GM13976 (cell line): ENCODE results near the gene BMP7.
"Not testable (repeated sequence)": the region's sequence is repeated elsewhere in the genome, so short reads cannot be mapped to it uniquely, and the experiment has no call there.

Source experiments
- DNase-seq: peaks from one replicate; pipeline ENCODE4 v3.0.0; 2012; ENCODE audit warnings: low spot score
- in situ Hi-C: fragments of 300-500 bp; cut with MboI; formaldehyde crosslinking; loops from one replicate; pipeline ENCODE4 v1.12.0; 2022; ENCODE audit warnings: low sequenced_read_pairs, mixed read lengths, inconsistent platforms; ENCODE audit not compliant: unreplicated experiment
- TF ChIP-seq, protein P1 (sequence below): IDR thresholded peaks from 2 replicates; pipeline ENCODE4 v1.5.1; 2012; ENCODE audit warnings: borderline replicate concordance, mild to moderate bottlenecking; ENCODE audit not compliant: insufficient read depth; ENCODE audit errors: extremely low read depth, missing control alignments, control extremely low read depth

The BMP7 gene

DNA sequence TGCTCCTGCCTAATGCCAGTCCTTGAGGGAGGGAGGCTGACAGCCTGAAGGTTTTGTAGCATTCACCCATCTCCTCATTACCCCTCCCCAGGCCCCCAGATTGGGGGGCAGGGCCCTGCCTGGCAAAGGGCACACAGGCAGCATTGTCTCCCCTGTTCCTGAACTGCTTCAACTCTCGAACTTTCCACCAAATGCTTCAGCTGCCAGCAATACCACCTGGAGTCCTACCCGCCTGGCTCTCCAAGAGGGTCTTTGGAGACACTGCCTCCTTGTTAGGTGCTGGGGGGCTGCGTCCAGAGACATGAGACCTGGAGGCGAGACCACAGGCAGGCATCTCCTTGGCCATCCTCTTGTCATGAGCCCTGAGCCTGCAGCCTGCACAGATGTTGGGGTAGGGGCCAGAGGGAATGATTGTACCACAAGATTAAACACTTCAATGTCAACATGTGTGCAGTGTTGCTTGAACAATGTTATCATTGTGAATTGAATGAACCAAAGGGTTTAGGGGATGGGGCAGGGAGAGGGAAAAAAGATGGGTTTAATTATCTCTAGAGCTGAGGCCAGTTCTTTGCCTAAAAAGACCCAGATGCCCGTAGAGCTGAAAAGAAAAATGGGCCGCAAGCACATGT is 25.0 kb downstream of the BMP7 start:
- in situ Hi-C loops: no loop called here
- no peak for DNase-seq
- TF ChIP-seq, protein P1, sequence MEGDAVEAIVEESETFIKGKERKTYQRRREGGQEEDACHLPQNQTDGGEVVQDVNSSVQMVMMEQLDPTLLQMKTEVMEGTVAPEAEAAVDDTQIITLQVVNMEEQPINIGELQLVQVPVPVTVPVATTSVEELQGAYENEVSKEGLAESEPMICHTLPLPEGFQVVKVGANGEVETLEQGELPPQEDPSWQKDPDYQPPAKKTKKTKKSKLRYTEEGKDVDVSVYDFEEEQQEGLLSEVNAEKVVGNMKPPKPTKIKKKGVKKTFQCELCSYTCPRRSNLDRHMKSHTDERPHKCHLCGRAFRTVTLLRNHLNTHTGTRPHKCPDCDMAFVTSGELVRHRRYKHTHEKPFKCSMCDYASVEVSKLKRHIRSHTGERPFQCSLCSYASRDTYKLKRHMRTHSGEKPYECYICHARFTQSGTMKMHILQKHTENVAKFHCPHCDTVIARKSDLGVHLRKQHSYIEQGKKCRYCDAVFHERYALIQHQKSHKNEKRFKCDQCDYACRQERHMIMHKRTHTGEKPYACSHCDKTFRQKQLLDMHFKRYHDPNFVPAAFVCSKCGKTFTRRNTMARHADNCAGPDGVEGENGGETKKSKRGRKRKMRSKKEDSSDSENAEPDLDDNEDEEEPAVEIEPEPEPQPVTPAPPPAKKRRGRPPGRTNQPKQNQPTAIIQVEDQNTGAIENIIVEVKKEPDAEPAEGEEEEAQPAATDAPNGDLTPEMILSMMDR: no peak

DNA sequence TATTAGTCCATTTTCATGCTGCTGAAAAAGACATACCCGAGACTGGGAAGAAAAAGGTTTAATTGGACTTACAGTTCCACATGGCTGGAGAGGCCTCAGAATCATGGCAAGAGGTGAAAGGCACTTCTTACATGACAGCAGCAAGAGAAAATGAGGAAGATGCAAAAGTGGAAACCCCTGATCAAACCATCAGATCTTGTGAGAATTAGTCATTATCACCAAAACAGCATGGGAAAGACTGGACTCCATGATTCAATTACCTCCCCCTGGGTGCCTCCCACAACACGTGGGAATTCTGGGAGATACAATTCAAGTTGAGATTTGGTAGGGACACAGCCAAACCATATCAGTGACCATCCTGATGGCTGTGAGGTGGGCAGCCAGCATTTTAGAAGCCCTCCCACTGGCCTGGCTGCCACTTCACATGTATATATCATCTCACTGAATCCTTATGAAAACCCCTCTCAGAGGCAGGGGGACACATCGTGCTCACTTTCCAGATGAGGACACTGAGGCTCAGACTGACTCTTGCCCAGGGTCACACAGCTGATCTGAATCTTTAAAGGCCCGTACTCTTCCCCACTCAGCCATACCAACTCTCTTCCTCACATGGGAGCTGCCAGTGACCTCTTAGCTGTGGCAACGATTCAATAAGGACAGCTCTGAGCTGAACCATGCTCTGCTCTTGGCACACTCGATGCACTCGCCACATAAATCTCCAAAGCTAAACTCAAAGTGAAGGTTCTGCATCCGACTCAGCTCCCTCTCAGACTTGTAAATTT is 25.7 kb downstream of the BMP7 start:
- TF ChIP-seq, protein P1: no peak
- in situ Hi-C loops: no loop called here
- no peak for DNase-seq

DNA sequence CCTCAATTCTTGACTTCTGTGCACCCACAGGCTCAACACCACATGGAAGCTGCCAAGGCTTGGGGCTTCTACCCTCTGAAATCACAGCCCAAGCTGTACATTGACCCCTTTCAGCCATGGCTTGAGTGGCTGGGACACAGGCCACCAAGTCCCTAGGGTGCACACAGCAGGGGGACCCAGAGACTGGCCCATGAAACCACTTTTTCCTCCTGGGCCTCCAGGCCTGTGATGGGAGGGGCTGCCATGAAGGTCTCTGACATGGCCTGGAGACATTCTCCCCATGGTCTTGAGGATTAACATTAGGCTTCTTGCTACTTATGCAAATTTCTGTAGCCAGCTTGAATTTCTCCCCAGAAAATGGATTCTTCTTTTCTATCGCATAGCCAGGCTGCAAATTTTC is 26.7 kb downstream of the BMP7 start:
- in situ Hi-C loops: not testable (repeated sequence)

DNA sequence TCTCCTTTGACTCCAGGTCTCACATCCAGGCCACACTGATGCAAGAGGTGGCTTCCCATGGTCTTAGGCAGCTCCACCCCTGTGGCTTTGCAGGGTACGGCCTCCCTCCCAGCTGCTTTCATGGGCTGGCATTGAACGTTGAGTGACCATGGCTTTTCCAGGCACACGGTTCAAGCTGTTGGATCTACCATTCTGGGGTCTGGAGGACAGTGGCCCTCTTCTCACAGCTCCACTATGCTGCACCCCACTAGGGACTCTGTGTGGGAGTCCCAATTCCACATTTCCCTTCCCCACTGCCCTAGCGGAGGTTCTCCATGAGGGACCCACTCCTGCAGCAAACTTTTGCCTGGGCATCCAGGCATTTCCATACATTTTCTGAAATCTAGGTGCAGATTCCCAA is 27.1 kb downstream of the BMP7 start:
- in situ Hi-C loops, DNase-seq: not testable (repeated sequence)

More for the DNA sequence above, 26.7 kb downstream of the BMP7 start:
- DNase-seq: not testable (repeated sequence)

DNA sequence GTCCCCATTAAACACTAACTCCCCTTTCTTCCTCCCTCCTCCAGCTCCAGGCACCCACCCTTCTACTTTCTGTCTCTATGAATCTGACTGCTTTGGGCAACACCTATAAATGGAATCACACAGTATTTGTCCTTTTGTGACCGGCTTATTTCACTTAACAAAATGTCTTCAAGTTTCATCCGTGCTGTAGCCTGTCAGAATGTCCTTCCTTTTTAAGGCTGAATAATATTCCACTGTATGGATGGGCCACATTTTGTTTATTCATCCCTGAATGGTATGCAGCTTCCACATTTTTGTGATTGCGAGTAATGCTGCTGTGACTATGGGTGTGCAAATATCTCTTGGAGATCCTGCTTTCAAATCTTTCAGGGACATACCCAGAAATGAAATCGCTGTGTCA is 28.4 kb downstream of the BMP7 start:
- DNase-seq: no peak
- in situ Hi-C loops: no loop called here

DNA sequence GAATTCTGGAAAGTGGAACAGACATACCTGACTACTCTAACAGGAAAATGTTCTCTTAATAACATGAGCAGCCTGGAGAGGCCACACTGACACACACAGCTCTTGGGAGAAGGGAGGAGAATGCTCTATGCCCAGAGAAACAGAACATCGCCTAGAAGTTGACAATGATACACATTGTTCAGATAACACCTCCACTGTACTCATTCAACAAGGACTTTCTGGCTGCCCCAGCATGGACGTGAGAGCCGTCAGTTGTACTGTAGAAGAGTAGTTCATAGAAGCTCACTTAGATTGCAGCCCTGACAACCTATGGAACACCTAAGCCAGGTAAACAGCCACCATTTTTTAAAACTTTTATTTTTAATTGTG is 28.9 kb downstream of the BMP7 start:
- DNase-seq: no peak
- TF ChIP-seq, protein P1: no peak
- in situ Hi-C loops: no loop called here

More for the DNA sequence above, 28.4 kb downstream of the BMP7 start:
- TF ChIP-seq, protein P1: no peak

DNA sequence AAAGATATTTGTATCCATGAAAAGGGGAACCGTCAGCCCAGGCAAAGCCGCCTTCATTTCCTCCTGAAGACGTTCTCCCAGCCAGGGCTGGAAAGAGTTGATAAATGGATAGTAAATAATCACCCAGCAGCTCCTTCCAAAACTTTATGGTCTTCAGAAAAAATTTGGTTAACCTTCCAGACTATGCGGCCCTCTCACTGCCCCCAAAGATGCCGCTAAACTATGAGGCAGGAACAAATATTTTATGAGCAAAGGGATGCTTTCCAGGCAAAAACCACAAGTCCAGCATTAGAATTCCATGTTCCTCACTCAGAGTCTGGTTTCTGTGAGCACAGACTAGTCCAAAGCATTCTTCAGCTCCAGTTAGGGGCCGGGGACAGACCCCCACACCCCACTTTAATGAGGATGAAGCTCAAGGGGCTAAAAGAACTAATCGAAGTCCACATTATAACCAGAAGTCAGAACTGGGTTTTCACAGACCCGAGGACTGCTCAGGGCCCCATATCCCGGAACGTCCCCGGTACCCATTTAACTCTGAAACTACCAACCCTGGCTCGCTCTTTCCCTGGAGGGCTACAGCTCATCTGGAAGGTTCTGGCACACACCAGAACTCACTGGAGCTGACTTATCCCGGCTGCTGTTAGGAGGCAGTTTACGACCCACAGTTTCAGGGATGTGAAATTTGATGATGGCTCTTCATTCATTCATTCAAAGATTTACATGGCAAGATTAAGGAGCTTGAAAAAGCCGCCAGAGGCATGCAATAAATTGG is 29.4 kb downstream of the BMP7 start:
- DNase-seq: no peak
- in situ Hi-C loops: no loop called here
- TF ChIP-seq, protein P1: no peak
